ENCODE results near the gene FREM2.

FREM2 gene

GRCh38 chr13:38777347-38778119, 90.7 kb downstream of the FREM2 start (continued):
- TF ChIP-seq ZNF302 (tag by site-specific recombination; IDR thresholded peaks at IDR 0.05; ENCODE audit: low read depth): no peak
- TF ChIP-seq ZNF350 (tag by site-specific recombination; IDR thresholded peaks at IDR 0.05): no peak
- TF ChIP-seq ZNF501 (tag by site-specific recombination; IDR thresholded peaks at IDR 0.05): no peak
- TF ChIP-seq WT1 (tag by site-specific recombination; IDR thresholded peaks at IDR 0.05): no peak
- no peak for TF ChIP-seq ZNF26 (tag by site-specific recombination; IDR thresholded peaks at IDR 0.05)
- TF ChIP-seq ZIC2 (tag by site-specific recombination; IDR thresholded peaks at IDR 0.05): no peak
- no peak for TF ChIP-seq ZNF223 (tag by site-specific recombination; IDR thresholded peaks at IDR 0.05)
- TF ChIP-seq, protein P1, sequence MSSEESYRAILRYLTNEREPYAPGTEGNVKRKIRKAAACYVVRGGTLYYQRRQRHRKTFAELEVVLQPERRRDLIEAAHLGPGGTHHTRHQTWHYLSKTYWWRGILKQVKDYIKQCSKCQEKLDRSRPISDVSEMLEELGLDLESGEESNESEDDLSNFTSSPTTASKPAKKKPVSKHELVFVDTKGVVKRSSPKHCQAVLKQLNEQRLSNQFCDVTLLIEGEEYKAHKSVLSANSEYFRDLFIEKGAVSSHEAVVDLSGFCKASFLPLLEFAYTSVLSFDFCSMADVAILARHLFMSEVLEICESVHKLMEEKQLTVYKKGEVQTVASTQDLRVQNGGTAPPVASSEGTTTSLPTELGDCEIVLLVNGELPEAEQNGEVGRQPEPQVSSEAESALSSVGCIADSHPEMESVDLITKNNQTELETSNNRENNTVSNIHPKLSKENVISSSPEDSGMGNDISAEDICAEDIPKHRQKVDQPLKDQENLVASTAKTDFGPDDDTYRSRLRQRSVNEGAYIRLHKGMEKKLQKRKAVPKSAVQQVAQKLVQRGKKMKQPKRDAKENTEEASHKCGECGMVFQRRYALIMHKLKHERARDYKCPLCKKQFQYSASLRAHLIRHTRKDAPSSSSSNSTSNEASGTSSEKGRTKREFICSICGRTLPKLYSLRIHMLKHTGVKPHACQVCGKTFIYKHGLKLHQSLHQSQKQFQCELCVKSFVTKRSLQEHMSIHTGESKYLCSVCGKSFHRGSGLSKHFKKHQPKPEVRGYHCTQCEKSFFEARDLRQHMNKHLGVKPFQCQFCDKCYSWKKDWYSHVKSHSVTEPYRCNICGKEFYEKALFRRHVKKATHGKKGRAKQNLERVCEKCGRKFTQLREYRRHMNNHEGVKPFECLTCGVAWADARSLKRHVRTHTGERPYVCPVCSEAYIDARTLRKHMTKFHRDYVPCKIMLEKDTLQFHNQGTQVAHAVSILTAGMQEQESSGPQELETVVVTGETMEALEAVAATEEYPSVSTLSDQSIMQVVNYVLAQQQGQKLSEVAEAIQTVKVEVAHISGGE (tag by site-specific recombination; conservative IDR thresholded peaks at IDR 0.05; ENCODE audit: low read depth): no peak
- no peak for TF ChIP-seq ZNF354C (tag by site-specific recombination; IDR thresholded peaks at IDR 0.05; ENCODE audit: borderline replicate concordance, low read depth)

- Histone ChIP-seq H3K4me3 (ENCODE audit: low read depth, low read length) (no peak overlapping the region), H3K4me1 (ENCODE audit: control insufficient read depth, insufficient read depth, low read length) (no peaks in the 10 kb centered on the region), H3K36me3 (ENCODE audit: control insufficient read depth in 2 of 2, insufficient read depth in 1 of 2, low read length in 2 of 2) (no peaks in the 10 kb centered on the region), H3K9me3 (ENCODE audit: control insufficient read depth, insufficient read depth, low read depth, low read length) (no peaks in the 10 kb centered on the region), H3K27ac (ENCODE audit: extremely low read depth, low read depth, low read length) (no peak overlapping the region)
- ChIA-PET POLR2A (no interaction called here), CTCF (no interaction called here)
- TF ChIP-seq ZNF621 (tag by site-specific recombination; IDR thresholded peaks at IDR 0.05) (no peak), ZNF10 (tag by site-specific recombination; IDR thresholded peaks at IDR 0.05) (no peak), GLIS1 (tag by site-specific recombination; IDR thresholded peaks at IDR 0.05) (no peak), ZNF768 (tag by site-specific recombination; IDR thresholded peaks at IDR 0.05) (no peak)
Measured at GRCh38 chr13:38781539-38781938, 94.7 kb downstream of the FREM2 start.

GRCh38 chr13:38784036-38784880, 97.4 kb downstream of the FREM2 start:
- no peak overlapping the region for H3K4me3 ChIP-seq (ENCODE audit: low read depth, low read length)
- TF ChIP-seq, protein P2, sequence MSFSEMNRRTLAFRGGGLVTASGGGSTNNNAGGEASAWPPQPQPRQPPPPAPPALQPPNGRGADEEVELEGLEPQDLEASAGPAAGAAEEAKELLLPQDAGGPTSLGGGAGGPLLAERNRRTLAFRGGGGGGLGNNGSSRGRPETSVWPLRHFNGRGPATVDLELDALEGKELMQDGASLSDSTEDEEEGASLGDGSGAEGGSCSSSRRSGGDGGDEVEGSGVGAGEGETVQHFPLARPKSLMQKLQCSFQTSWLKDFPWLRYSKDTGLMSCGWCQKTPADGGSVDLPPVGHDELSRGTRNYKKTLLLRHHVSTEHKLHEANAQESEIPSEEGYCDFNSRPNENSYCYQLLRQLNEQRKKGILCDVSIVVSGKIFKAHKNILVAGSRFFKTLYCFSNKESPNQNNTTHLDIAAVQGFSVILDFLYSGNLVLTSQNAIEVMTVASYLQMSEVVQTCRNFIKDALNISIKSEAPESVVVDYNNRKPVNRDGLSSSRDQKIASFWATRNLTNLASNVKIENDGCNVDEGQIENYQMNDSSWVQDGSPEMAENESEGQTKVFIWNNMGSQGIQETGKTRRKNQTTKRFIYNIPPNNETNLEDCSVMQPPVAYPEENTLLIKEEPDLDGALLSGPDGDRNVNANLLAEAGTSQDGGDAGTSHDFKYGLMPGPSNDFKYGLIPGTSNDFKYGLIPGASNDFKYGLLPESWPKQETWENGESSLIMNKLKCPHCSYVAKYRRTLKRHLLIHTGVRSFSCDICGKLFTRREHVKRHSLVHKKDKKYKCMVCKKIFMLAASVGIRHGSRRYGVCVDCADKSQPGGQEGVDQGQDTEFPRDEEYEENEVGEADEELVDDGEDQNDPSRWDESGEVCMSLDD (tag by site-specific recombination; IDR thresholded peaks at IDR 0.05): no peak
- TF ChIP-seq ZEB2 (tag by site-specific recombination; IDR thresholded peaks at IDR 0.05): no peak
- no peak overlapping the region for H3K27ac ChIP-seq (ENCODE audit: extremely low read depth, low read depth, low read length)
- H3K4me1 ChIP-seq (ENCODE audit: control insufficient read depth, insufficient read depth, low read length): no peaks in the 10 kb centered on the region
- ChIA-PET CTCF (no interaction called here), POLR2A (no interaction called here)
- no peaks in the 10 kb centered on the region for H3K9me3 ChIP-seq (ENCODE audit: control insufficient read depth, insufficient read depth, low read depth, low read length)
- no peaks in the 10 kb centered on the region for H3K36me3 ChIP-seq (ENCODE audit: control insufficient read depth in 2 of 2, insufficient read depth in 1 of 2, low read length in 2 of 2)
